IMR-90 (cell line): ENCODE results near the gene MUC5AC.

Source experiments
- CEBPB ChIP-seq: IDR thresholded peaks from 2 replicates; pipeline ENCODE4 v1.6.1; 2012; ENCODE audit warnings: low read depth, low read length, improper control_type of control experiment
- FOS ChIP-seq: fragments of 150-350 bp; IDR thresholded peaks from 2 replicates; pipeline ENCODE4 v1.6.1; 2016; ENCODE audit warnings: low read depth, low read length
- MXI1 ChIP-seq: IDR thresholded peaks from 2 replicates; pipeline ENCODE4 v1.6.1; 2012; ENCODE audit warnings: low read depth, mild to moderate bottlenecking, low read length, moderate library complexity, borderline replicate concordance
- NFE2L2 ChIP-seq: fragments of 150-350 bp; IDR thresholded peaks from 2 replicates; pipeline ENCODE4 v1.6.1; 2016; ENCODE audit warnings: low read depth, mild to moderate bottlenecking, low read length
- POLR2A ChIP-seq: IDR thresholded peaks from 2 replicates; pipeline ENCODE4 v1.6.1; 2012; ENCODE audit warnings: mild to moderate bottlenecking, low read depth, low read length
- RAD21 ChIP-seq: IDR thresholded peaks from 2 replicates; pipeline ENCODE4 v1.6.1; 2012; ENCODE audit warnings: low read length, improper control_type of control experiment
- RFX5 ChIP-seq: IDR thresholded peaks from 2 replicates; pipeline ENCODE4 v1.8.0; 2012; ENCODE audit warnings: low read depth, mild to moderate bottlenecking, low read length, moderate library complexity
- TF ChIP-seq, protein P1 (sequence below): conservative IDR thresholded peaks from 2 replicates; pipeline ENCODE4 v1.5.1; 2012; ENCODE audit warnings: mild to moderate bottlenecking, low read depth, low read length, improper control_type of control experiment
- TF ChIP-seq, protein P2 (sequence below): fragments of 150-350 bp; IDR thresholded peaks from 2 replicates; pipeline ENCODE4 v1.6.1; 2017; ENCODE audit warnings: mild to moderate bottlenecking, antibody characterized with exemption, low read length, low read depth

DNA sequence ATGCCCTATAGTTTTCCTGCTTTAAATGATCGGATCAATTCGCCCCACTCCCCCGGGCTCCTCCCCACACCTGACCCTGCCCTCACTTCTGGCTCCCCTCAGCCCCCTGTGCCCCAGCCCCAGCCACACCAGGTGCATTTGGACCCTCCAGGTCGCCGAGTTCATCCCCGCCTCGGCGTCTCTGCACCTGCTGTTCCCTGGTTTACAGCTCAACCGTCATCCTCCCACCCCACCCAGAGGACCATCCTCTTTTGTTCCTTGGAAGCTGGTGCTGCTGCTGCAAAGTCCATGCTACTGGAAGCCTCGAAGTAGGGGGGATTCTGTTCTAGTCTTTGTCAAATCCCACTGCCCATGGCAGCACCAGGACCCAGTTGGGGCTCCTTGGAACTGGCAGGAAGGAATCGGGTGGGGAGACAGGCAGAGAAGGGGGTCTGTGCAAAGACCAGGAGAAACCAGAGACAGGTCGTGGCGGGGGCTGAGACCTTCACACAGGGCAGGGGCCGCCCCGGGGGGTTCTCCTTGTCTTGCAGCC is 60.6 kb downstream of the MUC5AC start:
- TF ChIP-seq, protein P1, sequence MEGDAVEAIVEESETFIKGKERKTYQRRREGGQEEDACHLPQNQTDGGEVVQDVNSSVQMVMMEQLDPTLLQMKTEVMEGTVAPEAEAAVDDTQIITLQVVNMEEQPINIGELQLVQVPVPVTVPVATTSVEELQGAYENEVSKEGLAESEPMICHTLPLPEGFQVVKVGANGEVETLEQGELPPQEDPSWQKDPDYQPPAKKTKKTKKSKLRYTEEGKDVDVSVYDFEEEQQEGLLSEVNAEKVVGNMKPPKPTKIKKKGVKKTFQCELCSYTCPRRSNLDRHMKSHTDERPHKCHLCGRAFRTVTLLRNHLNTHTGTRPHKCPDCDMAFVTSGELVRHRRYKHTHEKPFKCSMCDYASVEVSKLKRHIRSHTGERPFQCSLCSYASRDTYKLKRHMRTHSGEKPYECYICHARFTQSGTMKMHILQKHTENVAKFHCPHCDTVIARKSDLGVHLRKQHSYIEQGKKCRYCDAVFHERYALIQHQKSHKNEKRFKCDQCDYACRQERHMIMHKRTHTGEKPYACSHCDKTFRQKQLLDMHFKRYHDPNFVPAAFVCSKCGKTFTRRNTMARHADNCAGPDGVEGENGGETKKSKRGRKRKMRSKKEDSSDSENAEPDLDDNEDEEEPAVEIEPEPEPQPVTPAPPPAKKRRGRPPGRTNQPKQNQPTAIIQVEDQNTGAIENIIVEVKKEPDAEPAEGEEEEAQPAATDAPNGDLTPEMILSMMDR, result no peak
- no peak for TF ChIP-seq POLR2A
- no peak for TF ChIP-seq MXI1
- TF ChIP-seq, protein P2, sequence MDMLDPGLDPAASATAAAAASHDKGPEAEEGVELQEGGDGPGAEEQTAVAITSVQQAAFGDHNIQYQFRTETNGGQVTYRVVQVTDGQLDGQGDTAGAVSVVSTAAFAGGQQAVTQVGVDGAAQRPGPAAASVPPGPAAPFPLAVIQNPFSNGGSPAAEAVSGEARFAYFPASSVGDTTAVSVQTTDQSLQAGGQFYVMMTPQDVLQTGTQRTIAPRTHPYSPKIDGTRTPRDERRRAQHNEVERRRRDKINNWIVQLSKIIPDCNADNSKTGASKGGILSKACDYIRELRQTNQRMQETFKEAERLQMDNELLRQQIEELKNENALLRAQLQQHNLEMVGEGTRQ, result no peak
- TF ChIP-seq RFX5, result no peak
- TF ChIP-seq RAD21, result no peak
- no peak for TF ChIP-seq FOS
- TF ChIP-seq CEBPB, result no peak
- TF ChIP-seq NFE2L2, result no peak
